NCI-H510A treated with DMSO at 0.1 percent for 48 hours (cell line): ENCODE measurements around the gene CLSTN2.
"Not testable (repeated sequence)": the region's sequence is repeated elsewhere in the genome, so short reads cannot be mapped to it uniquely, and the experiment has no call there.

Source experiments
- DNase-seq: peaks from one replicate; lab custom pipeline; 2025; lab: John Stamatoyannopoulos, UW

The CLSTN2 gene

DNA sequence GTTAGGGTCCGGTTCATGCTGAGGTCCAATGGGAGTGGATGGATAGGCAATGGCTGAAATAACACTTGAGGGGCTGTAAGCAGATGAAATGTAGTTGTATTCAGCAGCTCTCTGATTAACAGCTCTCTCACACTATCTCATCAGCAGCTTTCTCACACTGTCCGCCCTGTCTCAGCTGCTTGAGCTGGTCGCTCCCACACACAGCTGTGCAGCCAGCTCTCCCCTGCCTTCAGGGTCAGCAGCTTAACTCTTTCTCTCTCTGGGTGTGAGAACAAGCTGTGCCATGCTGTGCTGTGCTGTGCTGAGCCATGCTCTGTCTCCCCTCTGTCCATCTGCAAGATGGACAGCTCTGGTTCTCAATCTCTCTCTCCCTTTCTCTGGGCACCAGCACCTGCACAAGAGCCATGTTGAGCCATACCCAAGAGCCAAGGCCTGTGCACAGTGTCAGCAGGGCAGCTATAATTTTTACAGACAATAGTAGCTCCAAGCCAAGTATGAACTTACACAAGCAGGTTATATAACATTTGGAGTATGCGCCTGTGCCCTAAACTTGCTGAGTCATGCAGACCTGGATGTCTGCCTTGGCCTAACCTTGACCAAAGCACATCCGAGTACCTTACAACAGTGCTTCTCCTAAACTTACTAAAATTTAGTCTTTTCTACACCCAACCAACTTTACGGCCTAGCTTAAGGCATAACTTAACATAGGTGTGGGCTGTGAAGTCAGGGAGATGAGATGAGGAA is 451.5 kb downstream of the CLSTN2 start:
- DNase-seq, result no peak

DNA sequence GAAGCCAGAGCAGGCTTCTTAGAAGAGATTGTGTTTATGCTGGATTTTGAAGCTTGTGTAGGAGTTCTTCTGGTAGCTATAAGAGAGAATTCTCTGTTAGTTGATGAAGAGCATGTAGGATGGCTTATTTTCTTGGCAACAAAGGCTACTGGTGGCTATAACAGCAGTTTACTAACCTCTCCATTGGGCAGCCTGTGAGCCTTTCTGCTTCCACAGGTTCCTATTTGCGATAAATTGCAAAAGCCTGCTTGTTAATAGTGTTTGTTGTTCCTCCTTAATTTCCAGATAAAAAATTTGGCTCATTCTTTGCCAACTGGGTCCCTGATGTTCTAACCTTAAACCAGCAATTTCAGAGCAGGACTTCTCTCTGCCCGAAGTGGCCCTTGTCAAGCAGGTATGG is 452.3 kb downstream of the CLSTN2 start:
- no peak for DNase-seq

DNA sequence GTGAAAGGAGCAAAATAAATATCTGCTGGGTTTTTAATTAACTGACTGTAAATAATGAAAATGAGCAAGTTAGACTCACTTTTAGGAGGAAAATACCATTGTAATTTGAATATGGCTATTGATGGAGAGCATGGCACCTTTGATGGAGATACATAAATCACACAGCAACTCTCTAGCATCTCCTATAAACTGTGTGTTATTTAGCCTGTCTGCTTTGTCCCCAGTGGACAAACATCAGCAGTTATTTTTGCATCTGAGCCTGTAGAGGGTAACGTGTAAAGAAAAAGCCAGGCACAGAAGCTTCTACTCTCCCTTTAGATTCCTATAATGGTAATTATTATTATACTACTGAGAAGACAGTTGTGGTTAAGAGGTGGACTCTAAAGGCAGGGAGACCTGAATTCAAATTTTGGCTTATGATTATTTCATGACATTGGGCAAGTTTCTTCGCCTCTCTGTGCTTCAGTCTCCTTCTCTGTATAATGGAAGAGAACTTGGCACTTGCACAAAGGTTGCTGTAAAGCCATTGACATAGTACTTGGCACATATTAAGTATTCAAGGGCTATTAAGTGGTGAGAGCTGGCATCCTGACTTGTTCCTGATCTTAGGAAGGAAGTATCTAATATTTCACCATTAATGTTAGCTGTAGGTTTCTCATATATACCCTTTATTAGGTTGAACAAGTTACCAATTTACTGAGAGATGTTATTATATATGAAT is 453.4 kb downstream of the CLSTN2 start:
- DNase-seq, result peak; percentile 12

DNA sequence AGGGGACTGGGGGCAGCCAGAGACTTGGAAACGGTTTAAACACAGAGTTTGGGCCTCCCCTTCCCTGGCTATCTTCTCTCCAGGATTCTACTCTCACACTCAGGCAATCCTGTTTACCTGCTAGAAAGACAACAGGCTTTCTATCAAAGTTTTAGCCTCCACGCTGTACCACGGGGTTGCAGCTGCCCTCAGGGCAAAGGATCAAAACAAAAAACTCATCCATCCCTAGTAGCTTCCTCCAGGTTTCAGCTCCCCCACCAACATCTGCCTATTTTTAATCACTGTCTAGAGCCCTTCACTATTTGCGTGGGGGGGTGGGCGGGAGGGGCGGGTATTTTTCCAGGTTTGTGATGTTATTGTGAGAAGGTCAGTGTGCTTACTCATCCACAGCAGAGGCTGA is 456.1 kb downstream of the CLSTN2 start:
- DNase-seq, result no peak

DNA sequence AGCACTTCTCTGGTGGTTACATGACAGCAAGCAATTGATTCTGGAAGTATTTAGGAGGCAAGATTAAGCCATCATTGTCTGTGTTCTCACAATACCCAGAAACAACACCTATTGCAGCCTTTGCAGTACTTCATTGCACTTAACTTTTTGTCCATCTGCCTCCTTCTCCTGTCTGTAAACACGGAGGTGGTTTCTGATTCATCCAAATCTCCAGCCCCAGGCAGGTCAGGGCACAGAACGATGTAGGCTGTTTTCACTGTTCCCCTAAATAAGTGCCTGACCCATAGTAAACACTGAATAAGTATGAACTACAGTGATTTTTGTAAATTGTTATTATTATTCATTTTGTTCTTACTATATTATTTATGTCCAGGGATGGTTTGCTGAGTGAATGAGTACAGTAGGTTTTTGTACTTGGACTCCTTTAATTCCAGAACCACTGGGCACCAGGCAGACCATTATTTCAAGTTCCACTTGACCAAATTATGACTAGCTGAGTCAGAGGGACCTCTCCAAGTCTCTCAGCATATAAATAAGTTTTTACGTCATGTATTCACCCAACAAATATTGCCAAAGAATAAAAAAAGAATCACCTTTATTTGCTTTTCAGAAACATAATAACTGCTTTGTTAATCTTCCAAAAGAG is 459.6 kb downstream of the CLSTN2 start:
- DNase-seq, result no peak

DNA sequence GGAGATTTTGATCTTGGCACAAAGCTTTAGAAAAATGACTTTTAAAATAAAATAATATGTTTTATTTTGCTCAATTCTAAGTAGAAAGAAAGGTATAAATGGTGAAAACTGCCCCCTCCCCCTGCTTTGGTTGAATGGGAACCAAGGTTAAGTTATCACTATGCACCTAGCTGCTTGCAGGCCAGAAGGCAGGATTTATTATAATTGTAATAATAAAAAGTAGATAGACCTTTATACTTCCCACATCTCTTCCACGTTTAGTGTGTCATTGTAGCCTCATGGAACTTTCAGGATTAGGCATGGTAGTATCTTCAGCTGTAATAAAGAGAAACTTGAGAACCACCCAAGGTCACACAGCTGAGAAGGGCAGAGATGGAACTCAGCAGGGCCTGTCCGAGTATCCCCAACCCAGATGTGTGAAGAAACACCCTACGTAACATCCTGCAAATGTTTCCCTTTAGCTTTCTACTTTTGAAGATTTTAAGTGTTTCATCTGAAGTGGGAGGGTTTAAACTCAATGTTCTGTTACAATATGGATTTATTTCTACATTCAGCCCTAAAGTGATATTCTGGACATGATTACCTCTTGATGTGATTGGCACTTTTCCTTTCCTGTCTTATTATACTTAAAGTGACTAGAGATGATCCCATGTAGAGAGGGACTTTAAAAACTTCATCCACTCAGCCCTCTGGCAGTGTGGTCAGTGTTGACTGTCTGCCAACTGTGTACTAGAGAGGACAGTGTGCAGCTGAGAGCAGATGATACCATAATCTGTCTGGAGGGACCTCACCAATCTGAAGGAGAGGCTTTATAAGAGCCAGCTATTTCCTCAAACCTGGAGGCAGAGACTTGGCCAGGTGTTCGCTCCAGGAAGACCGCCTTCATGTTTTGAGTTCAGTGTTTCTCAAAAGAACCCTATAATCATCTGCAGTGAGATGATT is 460.4 kb downstream of the CLSTN2 start:
- no peak for DNase-seq

DNA sequence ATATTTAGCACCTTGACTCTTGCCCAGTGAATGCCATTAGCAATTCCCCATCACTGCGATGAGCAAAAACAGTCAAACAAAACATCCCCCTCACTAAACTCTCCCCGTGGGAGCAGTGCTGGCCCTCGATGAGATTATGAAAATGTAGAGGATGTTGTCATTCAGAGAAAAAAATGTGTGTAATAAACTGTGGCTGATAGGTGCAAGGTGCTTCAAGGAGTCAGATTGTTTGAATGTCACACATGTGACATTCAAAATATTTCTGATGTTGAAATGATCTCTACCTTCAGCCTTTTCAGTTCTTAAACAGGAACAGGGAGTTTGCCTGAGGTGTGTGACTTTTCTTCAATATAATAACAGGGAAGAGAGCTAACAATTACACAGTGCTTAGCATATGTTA is 461.1 kb downstream of the CLSTN2 start:
- no peak for DNase-seq

DNA sequence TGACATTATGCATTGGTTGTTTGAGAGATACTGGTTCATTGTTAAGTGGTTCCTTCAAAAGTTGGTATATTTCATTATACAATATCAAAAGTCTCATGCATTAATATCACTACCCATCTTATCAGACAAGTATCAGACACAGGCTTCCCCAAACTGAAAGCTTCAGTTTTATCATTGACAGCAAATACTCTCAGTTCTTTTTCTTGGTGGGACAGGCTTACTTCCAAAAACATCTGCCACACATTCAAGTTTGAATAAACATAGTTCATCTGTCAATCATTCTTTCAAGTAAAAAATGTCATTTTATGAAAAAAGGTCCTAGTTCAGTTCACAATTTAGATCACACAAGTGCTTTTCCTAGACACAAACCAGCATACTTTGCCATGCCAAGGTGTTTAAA is 462.9 kb downstream of the CLSTN2 start:
- no peak for DNase-seq

DNA sequence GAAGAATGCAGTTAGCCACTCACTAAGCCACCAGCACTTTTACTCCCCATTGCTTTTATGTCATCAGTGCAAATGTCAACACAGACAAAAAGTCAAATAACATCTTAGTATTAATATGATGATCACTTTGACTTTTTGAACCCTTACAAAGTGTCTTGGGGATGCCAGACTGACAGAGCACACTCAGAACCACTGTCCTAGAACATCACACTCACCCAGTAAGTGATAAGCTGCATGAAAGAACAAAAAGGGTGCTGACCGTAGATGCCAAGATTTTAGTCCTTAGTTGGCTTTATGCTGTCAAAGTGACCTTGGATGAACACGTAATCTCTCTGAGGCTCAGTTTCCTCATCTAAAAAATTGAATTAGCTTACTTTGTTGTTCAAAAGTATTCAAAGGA is 463.4 kb downstream of the CLSTN2 start:
- no peak for DNase-seq

DNA sequence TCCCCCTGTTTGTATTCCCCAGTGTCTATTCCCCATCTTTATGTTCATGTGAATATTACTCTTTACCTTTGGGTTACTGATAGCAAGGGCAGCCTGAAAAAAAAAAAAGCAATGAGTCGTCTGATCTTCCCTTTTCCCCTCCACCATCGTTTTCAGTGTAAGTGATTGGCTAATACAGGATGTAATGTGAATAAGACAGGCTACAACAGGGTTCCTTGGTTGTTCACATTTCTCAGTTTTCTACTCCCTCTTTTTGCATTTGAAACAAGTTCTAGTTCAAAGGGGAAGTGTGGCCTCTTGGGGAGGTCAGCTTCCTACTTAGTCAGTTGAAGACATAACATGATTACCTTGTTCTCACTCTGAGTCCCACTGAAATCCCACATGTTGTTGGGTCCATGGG is 464.9 kb downstream of the CLSTN2 start:
- no peak for DNase-seq

DNA sequence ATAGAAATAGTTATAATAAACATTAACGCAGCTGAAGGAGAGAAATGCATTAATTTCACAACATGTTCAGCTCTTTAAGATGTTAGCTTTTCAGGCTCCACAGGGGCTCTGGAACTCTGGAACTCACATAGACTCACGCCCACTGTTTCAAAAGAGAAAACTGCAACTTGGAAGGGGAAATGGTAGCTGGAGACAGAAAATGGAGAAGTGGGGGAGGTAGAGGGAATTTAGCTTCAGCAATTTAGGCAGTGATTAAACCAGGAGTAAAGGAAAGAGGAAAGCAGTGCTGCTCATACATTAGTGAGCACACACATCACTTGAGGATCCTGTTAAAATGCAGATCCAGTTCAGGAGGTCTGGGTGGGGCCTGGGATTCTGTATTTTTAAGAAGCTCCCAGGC is 468.1 kb downstream of the CLSTN2 start:
- no peak for DNase-seq

DNA sequence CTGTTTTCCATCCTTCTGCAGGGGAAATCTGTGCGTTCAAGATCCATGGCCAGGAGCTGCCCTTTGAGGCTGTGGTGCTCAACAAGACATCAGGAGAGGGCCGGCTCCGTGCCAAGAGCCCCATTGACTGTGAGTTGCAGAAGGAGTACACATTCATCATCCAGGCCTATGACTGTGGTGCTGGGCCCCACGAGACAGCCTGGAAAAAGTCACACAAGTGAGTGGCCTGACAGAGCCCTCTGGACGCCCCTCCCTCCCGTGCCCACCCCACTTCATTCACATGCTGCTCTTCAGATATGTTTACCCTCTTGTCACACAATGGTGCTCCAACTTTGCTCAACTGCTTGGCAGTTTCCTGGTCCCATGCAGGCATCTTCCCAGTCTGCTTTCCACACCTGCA is 468.6 kb downstream of the CLSTN2 start:
- peak; percentile 52 for DNase-seq

DNA sequence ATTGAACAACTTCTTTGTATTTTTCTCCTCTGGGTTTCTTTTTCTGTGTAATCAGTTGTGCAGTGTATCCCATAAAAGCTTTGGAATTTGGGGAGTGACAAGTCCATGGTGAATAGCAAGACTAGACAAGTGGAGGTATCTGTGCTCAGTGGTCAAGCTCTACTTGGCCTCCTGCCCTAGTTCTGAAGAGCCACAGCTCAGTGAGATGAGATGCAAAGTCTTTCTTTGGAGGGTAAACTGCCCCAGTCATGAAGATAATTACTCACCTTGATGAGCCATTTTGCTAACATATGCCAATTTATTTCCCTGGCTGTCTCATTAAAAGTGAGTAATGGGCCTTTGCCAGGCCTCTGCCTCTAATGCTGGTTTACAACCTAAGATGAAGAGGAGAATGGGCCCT is 471.7 kb downstream of the CLSTN2 start:
- DNase-seq, result no peak

DNA sequence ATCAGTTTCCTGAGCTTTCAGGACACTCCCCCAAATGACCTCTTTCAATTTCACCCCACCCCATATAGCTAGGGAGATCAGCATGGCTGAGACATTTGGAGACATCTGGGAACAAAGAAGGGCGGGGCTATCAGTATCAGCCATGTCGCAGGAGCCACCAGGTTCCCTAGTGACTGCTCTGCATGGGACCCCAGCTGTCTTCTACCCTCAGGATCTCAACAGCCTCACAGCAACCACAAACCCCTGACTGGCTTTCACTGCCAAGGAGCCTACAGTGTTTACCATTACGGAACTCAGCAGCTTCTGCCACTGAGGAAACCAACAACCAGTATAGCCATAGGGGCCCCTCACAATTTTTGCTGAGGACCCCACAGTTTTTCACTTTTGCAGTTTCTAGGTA is 473.3 kb downstream of the CLSTN2 start:
- DNase-seq, result no peak

DNA sequence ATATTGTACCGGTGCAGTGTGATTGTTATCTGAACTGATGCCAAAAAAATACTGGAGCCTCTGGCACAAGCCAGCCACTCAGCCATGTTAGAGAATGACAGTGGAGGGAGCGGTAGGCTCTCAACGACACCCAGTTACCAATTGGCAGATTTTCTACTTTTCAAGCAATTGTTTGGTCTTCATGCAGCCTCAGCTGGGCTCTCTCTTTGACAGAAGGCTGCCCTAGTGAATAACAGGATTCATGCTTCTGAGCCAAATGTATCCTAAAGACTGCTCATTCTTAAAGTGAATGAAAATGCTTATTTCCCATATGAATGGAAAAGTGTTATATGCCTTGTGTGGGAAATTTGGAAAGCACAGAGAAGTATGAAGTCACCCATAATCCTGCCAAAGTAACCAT is 481.7 kb downstream of the CLSTN2 start:
- DNase-seq, result no peak

DNA sequence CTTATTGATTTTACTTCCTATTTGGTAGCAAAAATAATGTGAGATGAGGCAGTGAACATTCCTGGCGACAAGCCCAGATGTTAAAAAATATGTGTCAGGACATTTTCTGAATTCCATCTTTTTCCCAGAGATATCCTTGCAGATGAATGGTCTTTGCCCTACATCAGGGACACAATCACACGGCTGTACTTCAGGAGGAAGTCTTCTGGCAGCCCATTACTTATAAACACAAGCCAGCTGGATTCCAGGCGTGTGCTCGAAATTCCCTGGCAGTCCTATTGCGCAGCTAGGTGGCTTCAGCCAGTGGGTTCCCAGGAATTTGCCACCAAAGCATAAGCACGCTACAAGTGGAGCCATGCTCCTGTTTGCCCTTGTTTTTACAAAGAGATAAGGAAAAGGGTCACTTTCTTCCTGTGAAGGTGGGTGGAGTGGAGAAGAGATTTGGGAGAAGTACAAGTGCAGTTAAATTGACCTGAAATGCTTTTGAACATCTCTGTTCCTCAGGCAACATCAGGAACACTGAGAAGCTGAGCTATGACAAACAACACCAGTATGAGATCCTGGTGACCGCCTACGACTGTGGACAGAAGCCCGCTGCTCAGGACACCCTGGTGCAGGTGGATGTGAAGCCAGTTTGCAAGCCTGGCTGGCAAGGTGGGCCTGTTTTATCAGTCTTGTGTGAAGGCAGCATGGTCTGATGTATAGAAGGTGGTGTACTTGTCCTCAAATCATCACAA is 485.8 kb downstream of the CLSTN2 start:
- DNase-seq, result no peak

DNA sequence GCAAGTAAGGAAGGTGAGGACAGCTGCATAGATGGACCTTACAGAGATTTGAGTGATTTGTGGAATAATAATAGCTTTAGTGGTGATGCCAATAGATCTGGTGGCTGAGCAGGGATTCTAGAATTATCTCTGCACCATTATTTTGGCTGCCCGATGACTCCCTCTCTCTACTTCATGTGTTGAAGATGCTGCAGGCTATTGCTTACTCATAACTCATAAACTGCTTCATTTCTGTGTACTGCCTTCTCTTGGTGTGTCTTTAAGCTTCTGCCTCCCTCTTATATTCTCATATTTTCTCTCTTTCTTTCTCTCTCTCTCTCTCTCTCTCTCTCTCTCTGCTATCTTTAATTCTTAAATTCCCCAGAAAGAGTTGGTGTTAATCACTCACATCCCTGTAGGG is 486.9 kb downstream of the CLSTN2 start:
- DNase-seq, result no peak

DNA sequence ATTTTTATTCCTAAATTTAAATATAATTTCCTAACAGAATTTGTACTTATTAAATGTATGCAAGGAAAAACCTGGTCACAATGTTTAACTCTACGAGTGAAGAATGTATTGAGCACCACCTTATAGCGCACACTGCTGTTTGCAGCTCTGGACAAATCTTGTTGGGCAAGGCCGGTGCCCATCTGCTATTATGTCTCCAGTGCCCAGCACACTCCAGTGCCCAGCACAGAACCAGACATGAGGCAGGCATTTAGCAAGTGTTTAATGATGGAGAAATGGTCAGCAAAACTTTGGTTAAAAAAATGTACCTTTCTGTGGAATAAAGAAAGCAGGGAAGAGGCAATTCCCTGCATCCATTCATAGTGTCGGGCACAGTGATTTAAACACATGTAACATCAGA is 488.2 kb downstream of the CLSTN2 start:
- no peak for DNase-seq

DNA sequence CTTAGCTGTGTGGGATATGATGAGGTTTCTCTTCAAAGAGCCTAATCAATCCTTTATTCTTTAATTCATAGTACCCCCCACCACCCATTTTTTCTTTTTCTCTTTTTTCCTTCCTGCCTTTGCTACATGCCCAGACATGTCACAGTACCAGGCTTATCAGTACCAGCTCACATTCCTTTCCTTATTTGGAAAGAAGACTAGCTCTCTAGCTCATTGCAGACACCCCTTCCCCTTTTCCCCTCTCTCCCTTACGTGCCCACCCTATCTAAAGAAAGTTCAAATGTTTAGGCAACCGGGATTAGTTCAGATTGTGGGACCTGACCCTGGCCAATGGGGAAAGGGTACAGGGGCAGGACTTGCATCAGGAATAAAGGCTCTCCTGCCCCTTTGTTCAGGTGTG is 488.6 kb downstream of the CLSTN2 start:
- not testable (repeated sequence) for DNase-seq

DNA sequence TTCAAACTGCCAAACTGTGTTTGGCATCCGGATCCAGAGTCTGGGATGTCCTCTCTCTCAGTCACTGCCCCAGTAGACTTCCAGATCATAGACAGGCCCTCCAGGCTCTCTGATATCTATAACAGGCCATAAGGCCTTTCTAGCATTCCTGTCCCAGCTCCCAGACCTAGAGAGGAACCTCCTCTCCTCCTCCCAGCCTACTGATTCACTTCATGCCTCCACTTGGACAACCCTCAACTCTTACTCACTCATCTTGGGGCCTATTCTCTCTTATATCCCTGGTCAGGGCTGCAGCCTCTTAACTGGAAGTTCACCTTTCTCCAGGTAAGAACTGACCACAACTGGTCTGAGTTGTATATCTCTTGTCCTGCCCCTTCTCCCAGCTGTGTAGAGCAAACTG is 489.2 kb downstream of the CLSTN2 start:
- DNase-seq, result no peak

DNA sequence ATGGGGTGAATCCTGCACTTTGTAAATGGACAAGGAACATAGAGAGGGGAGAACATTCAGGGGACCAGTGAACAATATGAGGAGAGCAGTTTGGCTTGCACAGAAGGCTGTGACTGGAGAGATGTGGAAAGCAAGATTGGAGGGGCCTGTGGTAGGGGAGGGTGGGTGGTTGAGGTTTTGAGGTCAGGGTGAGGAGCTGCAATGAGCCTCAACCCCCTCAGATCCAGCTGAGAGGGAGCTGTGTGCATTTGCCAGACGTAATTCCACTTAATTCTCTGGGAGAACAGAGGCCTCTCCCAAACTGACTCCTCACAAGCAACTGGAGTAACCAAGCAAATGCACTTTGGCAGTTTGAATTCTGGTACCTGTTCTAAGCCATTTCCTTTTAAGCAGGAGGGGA is 489.7 kb downstream of the CLSTN2 start:
- DNase-seq, result no peak

DNA sequence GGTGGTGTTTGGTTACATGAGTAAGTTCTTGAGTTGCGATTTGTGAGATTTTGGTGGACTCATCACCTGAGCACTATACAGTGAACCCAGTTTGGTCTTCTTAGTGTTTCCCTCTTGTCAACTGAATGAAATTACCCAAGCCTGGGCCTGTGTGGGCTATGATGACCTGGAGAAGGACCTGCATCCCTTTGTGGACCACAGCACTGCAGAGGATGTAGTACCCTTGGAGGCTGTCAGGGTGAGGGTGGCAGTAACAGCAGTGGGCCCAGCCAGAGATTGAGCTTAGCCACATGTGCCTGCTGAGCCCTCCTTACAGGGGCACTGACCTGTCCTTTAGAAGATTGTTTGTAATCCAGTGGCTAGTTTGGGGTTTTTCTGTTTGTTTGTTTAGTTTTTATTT is 492.8 kb downstream of the CLSTN2 start:
- no peak for DNase-seq
